ENCODE results near the gene REG3A.

Gene REG3A

GRCh38 chr2:79116997-79117928, 42.3 kb downstream of the REG3A start:
- no peak for DNase-seq

GRCh38 chr2:79114797-79115494, 44.6 kb downstream of the REG3A start:
- no peak for DNase-seq

- DNase-seq, result no peak
These were observed 47.3 kb downstream of the REG3A start for GRCh38 chr2:79112269-79112668.

Measured in activated CD4-positive, CD25-positive, alpha-beta regulatory T cell treated with anti-CD3 and anti-CD28 coated beads, Interleukin-2, amount 50 U/mL, for 72 hours (primary cell).